SK-N-SH treated with all-trans-retinoic acid at 6 μM for 48 hours (cell line): Measurements from ENCODE around the gene RWDD1.
A peak's percentile ranks its signal among the peaks of the same experiment; 100 is the strongest.

Experiments
- ATAC-seq: fragments of 200-7000 bp; cut with Tn5 transposase; 3 replicates; pipeline ENCODE4 v1.9.1; 2020; ENCODE audit warnings: mild to moderate bottlenecking, moderate library complexity
- BACH2 ChIP-seq: fragments of 250-450 bp; sonication (Bioruptor Pico); IDR thresholded peaks from 2 replicates; pipeline ENCODE4 v1.9.0; 2021; ENCODE audit warnings: mild to moderate bottlenecking, borderline replicate concordance
- CREB5 ChIP-seq: fragments of 250-450 bp; sonication (Bioruptor Pico); IDR thresholded peaks from 2 replicates; pipeline ENCODE4 v1.5.1; 2020; ENCODE audit warnings: low read depth, mild to moderate bottlenecking, moderate library complexity
- CSDC2 ChIP-seq: fragments of 250-450 bp; sonication (Bioruptor Pico); IDR thresholded peaks from 2 replicates; pipeline ENCODE4 v1.5.0; 2020; ENCODE audit warnings: mild to moderate bottlenecking, moderate library complexity
- ESRRG ChIP-seq: fragments of 250-450 bp; sonication (Bioruptor Pico); IDR thresholded peaks from 2 replicates; pipeline ENCODE4 v1.6.1; 2021; ENCODE audit warnings: mild to moderate bottlenecking
- GLIS3 ChIP-seq: fragments of 250-450 bp; sonication (Bioruptor Pico); IDR thresholded peaks from 2 replicates; pipeline ENCODE4 v1.5.0; 2020; ENCODE audit warnings: mild to moderate bottlenecking, moderate library complexity
- ISL1 ChIP-seq: fragments of 250-450 bp; sonication (Bioruptor Pico); IDR thresholded peaks from 2 replicates; pipeline ENCODE4 v2.1.2; 2022; ENCODE audit warnings: mild to moderate bottlenecking, moderate library complexity
- OSR1 ChIP-seq: fragments of 250-450 bp; sonication (Bioruptor Pico); IDR thresholded peaks from 2 replicates; pipeline ENCODE4 v1.8.0; 2022; ENCODE audit warnings: moderate library complexity, mild to moderate bottlenecking, inconsistent platforms
- PPARA ChIP-seq: fragments of 250-450 bp; sonication (Bioruptor Pico); IDR thresholded peaks from 2 replicates; pipeline ENCODE4 v1.5.0; 2020; ENCODE audit warnings: mild to moderate bottlenecking, borderline replicate concordance
- TCF4 ChIP-seq: fragments of 250-450 bp; sonication (Bioruptor Pico); IDR thresholded peaks from 2 replicates; pipeline ENCODE4 v1.8.0; 2021; ENCODE audit warnings: mild to moderate bottlenecking, moderate library complexity, borderline replicate concordance
- TOX ChIP-seq: fragments of 250-450 bp; sonication (Bioruptor Pico); IDR thresholded peaks from 2 replicates; pipeline ENCODE4 v1.8.0; 2021; ENCODE audit warnings: mild to moderate bottlenecking, moderate library complexity, borderline replicate concordance
- TSHZ2 ChIP-seq: fragments of 250-450 bp; sonication (Bioruptor Pico); IDR thresholded peaks from 2 replicates; pipeline ENCODE4 v1.5.0; 2020; ENCODE audit warnings: mild to moderate bottlenecking, moderate library complexity
- ZC3H10 ChIP-seq: fragments of 250-450 bp; sonication (Bioruptor Pico); IDR thresholded peaks from 2 replicates; pipeline ENCODE4 v1.5.1; 2021; ENCODE audit warnings: mild to moderate bottlenecking, moderate library complexity
- ZFP30 ChIP-seq: fragments of 450-650 bp; formaldehyde crosslinking; IDR thresholded peaks from 2 replicates; pipeline ENCODE4 v1.5.0; 2022; ENCODE audit warnings: mild to moderate bottlenecking, moderate library complexity
- TF ChIP-seq, protein P1 (sequence below): fragments of 250-450 bp; sonication (Bioruptor Pico); IDR thresholded peaks from 2 replicates; pipeline ENCODE4 v1.8.0; 2021; ENCODE audit warnings: low read depth, mild to moderate bottlenecking, moderate library complexity, borderline replicate concordance
- TF ChIP-seq, protein P2 (sequence below): fragments of 250-450 bp; sonication (Bioruptor Pico); IDR thresholded peaks from 2 replicates; pipeline ENCODE4 v1.5.1; 2021; ENCODE audit warnings: mild to moderate bottlenecking, moderate library complexity

Gene RWDD1

GRCh38 chr6:116615937-116616736 is 44.8 kb downstream of the RWDD1 start, which contains the start of gene RSPH4A:
RSPH4A (plus strand) TSS chr6:116616479; CDS start chr6:116616624, 145 bp downstream.
- peak; percentile 100 for ATAC-seq
- no peak for TF ChIP-seq TSHZ2 (CRISPR knock-in tag)
- no peak for TF ChIP-seq ZFP30 (CRISPR knock-in tag)
- no peak for TF ChIP-seq ZC3H10
- TF ChIP-seq BACH2 (CRISPR knock-in tag): no peak
- no peak for TF ChIP-seq OSR1 (CRISPR knock-in tag)
- no peak for TF ChIP-seq PPARA (CRISPR knock-in tag)
- no peak for TF ChIP-seq ESRRG (CRISPR knock-in tag)
- TF ChIP-seq, protein P1, sequence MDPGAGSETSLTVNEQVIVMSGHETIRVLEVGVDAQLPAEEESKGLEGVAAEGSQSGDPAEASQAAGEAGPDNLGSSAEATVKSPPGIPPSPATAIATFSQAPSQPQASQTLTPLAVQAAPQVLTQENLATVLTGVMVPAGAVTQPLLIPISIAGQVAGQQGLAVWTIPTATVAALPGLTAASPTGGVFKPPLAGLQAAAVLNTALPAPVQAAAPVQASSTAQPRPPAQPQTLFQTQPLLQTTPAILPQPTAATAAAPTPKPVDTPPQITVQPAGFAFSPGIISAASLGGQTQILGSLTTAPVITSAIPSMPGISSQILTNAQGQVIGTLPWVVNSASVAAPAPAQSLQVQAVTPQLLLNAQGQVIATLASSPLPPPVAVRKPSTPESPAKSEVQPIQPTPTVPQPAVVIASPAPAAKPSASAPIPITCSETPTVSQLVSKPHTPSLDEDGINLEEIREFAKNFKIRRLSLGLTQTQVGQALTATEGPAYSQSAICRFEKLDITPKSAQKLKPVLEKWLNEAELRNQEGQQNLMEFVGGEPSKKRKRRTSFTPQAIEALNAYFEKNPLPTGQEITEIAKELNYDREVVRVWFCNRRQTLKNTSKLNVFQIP (CRISPR knock-in tag): no peak
- TF ChIP-seq CREB5: no peak
- TF ChIP-seq ISL1: no peak
- no peak for TF ChIP-seq TCF4 (CRISPR knock-in tag)

DNA sequence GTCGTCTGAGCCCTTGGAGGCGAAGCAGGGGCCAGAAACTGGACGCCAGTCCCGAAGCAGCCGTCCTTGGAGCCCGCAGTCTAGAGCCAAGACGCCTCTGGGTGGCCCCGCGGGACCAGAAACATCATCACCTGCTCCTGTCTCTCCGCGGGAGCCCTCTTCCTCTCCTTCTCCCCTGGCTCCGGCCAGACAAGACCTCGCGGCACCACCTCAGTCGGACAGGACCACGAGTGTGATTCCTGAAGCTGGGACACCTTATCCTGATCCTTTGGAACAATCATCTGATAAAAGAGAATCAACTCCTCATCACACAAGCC is 45.4 kb downstream of the RWDD1 start:
- peak; percentile 56 for ATAC-seq
- no peak for TF ChIP-seq TSHZ2 (CRISPR knock-in tag)
- TF ChIP-seq, protein P1 (CRISPR knock-in tag): no peak
- TF ChIP-seq, protein P2, sequence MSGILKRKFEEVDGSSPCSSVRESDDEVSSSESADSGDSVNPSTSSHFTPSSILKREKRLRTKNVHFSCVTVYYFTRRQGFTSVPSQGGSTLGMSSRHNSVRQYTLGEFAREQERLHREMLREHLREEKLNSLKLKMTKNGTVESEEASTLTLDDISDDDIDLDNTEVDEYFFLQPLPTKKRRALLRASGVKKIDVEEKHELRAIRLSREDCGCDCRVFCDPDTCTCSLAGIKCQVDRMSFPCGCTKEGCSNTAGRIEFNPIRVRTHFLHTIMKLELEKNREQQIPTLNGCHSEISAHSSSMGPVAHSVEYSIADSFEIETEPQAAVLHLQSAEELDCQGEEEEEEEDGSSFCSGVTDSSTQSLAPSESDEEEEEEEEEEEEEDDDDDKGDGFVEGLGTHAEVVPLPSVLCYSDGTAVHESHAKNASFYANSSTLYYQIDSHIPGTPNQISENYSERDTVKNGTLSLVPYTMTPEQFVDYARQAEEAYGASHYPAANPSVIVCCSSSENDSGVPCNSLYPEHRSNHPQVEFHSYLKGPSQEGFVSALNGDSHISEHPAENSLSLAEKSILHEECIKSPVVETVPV (CRISPR knock-in tag): no peak

DNA sequence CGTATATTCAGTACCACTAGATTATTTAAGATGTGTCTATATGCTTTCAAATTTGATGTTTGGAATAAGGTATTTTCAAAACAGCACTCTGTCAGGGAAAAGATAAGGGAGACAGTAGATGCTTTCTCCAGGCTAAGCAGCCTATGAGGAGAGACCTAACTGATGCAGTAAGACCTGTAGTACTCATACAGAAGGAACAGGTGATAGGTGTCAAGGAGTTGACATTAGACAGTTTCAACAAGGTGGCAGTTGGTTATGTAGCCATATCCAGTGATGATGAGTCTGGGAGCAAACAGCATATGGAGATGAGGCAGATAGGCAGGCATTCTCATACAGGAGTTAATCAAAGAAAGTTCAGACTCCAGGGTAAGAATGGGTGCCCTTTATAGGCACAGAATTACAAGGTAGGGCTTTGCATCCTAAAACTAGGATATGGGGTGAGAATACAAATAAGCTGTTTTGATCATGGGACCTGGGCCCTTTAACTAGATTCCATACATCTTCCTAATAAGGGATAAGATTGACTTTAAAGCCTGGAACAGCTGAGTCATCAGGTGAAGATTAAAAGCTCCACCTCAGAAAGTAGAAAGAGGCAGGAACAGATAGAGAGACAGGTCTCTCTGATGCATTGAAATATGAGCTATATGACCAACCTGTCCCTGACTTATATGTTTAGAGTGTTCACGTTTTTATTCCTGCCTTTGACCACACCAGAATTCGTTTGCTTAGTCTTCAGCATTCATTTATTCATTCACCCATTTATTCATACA is 52.9 kb downstream of the RWDD1 start:
- no peak for ATAC-seq
- TF ChIP-seq BACH2 (CRISPR knock-in tag) (no peak), ZFP30 (CRISPR knock-in tag) (no peak), TSHZ2 (CRISPR knock-in tag) (no peak), TOX (CRISPR knock-in tag) (no peak), OSR1 (CRISPR knock-in tag) (no peak), CREB5 (no peak), CSDC2 (CRISPR knock-in tag) (no peak), GLIS3 (CRISPR knock-in tag) (no peak)
- TF ChIP-seq, protein P1 (CRISPR knock-in tag): no peak
